LNCaP clone FGC (cell line): Measurements from ENCODE around the gene SATB1.

Experiments
- DNase-seq: peaks from one replicate; pipeline ENCODE4 v3.0.0-alpha.2; 2011; ENCODE audit warnings: low read depth
- H3K4me3 ChIP-seq: 2 replicates; pipeline ENCODE4 v1.5.1; 2011; ENCODE audit warnings: mild to moderate bottlenecking, low read depth, low read length, control low read depth
- TF ChIP-seq, protein P1 (sequence below): IDR thresholded peaks from 2 replicates; pipeline ENCODE4 v1.5.1; 2012; ENCODE audit warnings: mild to moderate bottlenecking; ENCODE audit not compliant: control insufficient read depth, insufficient read depth; ENCODE audit errors: extremely low read depth

SATB1 gene

DNA sequence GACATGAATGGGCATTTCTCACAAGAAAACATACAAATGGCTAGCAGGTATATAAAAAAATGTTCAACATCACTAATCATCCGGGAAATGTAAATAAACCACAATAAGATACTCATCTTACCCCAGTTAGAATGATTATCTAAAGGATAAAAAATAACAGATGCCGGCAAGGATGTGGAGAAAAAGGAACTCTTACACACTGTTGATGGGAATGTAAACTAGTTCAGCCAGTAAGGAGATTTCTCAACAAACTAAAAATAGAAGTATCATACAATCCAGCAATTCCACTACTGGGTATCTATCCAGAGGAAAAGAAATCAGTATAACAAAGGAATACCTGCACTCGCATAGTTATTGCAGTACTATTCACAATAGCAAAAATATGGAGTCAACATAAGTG, 124.2 kb downstream of the SATB1 start:
- no peak overlapping the region for H3K4me3 ChIP-seq
- TF ChIP-seq, protein P1, sequence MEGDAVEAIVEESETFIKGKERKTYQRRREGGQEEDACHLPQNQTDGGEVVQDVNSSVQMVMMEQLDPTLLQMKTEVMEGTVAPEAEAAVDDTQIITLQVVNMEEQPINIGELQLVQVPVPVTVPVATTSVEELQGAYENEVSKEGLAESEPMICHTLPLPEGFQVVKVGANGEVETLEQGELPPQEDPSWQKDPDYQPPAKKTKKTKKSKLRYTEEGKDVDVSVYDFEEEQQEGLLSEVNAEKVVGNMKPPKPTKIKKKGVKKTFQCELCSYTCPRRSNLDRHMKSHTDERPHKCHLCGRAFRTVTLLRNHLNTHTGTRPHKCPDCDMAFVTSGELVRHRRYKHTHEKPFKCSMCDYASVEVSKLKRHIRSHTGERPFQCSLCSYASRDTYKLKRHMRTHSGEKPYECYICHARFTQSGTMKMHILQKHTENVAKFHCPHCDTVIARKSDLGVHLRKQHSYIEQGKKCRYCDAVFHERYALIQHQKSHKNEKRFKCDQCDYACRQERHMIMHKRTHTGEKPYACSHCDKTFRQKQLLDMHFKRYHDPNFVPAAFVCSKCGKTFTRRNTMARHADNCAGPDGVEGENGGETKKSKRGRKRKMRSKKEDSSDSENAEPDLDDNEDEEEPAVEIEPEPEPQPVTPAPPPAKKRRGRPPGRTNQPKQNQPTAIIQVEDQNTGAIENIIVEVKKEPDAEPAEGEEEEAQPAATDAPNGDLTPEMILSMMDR = no peak
- no peak for DNase-seq

DNA sequence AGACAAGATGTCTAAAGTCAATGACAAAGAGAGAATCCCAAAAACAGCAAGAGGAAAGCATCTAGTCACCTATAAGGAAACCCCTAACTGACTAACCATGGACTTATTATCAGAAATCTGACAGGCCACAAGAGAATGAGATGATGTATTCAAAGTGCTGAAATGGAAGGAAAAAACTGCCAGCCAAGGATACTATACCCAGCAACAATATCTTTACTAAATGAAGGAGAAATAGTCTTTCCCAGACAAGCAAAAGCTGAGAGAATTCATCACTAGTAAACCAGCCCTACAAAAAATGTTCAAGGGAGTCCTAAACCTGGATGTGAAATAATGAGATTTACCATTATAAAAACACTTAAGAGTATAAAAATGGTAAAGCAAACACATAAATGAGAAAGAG, 128.0 kb downstream of the SATB1 start:
- DNase-seq = no peak
- TF ChIP-seq, protein P1 = no peak

More for the DNA sequence above, 128.0 kb downstream of the SATB1 start:
- H3K4me3 ChIP-seq = no peak overlapping the region
